CD4-positive, alpha-beta memory T cell (primary cell): Measurements from ENCODE around the gene FHIT. TPM values are rescaled to one million over a fixed set of nuclear protein-coding genes. Genes with fewer than 3 reads are reported as not detected.

Source experiments
- CTCF ChIA-PET: fragments of 350-600 bp; sonication (Branson Sonifier 250); formaldehyde crosslinking; loops from one replicate; lab custom pipeline; 2021; ENCODE audit warnings: inconsistent platforms; ENCODE audit not compliant: partially characterized antibody; lab: Charles Lee
- POLR2A ChIA-PET: fragments of 350-600 bp; sonication (Branson Sonifier 250); formaldehyde crosslinking; loops from one replicate; lab custom pipeline; 2021; ENCODE audit not compliant: partially characterized antibody; lab: Charles Lee
- DNase-seq, 5 donors: peaks; one replicate each; pipeline versions ENCODE4 v3.0.0 to v3.0.0-alpha.2; 2020 to 2022; ENCODE audit warnings: mixed read lengths in 1 of 5
- H3K27ac ChIP-seq: one replicate; pipeline ENCODE4 v1.7.0; 2013; ENCODE audit warnings: low read depth, low read length
- H3K27me3 ChIP-seq: 2 replicates; pipeline ENCODE4 v1.7.0; 2013; ENCODE audit warnings: mild to moderate bottlenecking, low read length, moderate library complexity; ENCODE audit not compliant: insufficient read depth
- H3K36me3 ChIP-seq: 2 replicates; pipeline ENCODE4 v1.7.0; 2013; ENCODE audit warnings: mild to moderate bottlenecking, low read length, moderate library complexity; ENCODE audit not compliant: insufficient read depth
- H3K4me1 ChIP-seq: 2 replicates; pipeline ENCODE4 v1.7.0; 2013; ENCODE audit warnings: mild to moderate bottlenecking, low read length, moderate library complexity; ENCODE audit not compliant: insufficient read depth
- H3K4me3 ChIP-seq, 2 donors: one replicate each; pipeline ENCODE4 v1.7.0; 2013; ENCODE audit warnings: low read length in 2 of 2, mild to moderate bottlenecking in 1 of 2
- H3K9me3 ChIP-seq, 2 donors: one replicate each; pipeline ENCODE4 v1.7.0; 2013; ENCODE audit warnings: low read length in 2 of 2, control low read depth in 1 of 2; ENCODE audit not compliant: control insufficient read depth in 1 of 2
- H3K27ac Mint-ChIP-seq, 7 donors: one replicate each; pipeline ENCODE4 v1.8.0; 2020 to 2021; ENCODE audit warnings: mixed read lengths in 7 of 7, mild to moderate bottlenecking in 6 of 7, inconsistent platforms in 3 of 7, moderate library complexity in 3 of 7
- H3K27me3 Mint-ChIP-seq, 2 donors: one replicate each; pipeline ENCODE4 v1.8.0; 2020 to 2021; ENCODE audit warnings: mixed read lengths in 2 of 2
- H3K36me3 Mint-ChIP-seq, 2 donors: one replicate each; pipeline ENCODE4 v1.8.0; 2020 to 2021; ENCODE audit warnings: mixed read lengths in 2 of 2, inconsistent platforms in 1 of 2, mild to moderate bottlenecking in 1 of 2
- H3K4me1 Mint-ChIP-seq, 4 donors: one replicate each; pipeline ENCODE4 v1.8.0; 2020 to 2021; ENCODE audit warnings: mixed read lengths in 4 of 4, mild to moderate bottlenecking in 1 of 4
- H3K4me3 Mint-ChIP-seq, 8 donors: one replicate each; pipeline ENCODE4 v1.8.0; 2020 to 2021; ENCODE audit warnings: mixed read lengths in 8 of 8, mild to moderate bottlenecking in 7 of 8, moderate library complexity in 6 of 8, inconsistent platforms in 3 of 8
- H3K9me3 Mint-ChIP-seq, 8 donors: one replicate each; pipeline ENCODE4 v1.8.0; 2020 to 2021; ENCODE audit warnings: mixed read lengths in 8 of 8, mild to moderate bottlenecking in 5 of 8, inconsistent platforms in 3 of 8, moderate library complexity in 1 of 8
- intact Hi-C: fragments of 100-400 bp; cut with micrococcal nuclease; formaldehyde crosslinking; loops from one replicate; pipeline ENCODE4 v1.15.1; 2023
- polyA plus RNA-seq, 2 donors: library from polyadenylated mRNA; unstranded; fragments of 300-500 nt; fragmentation: Illumina TruSeq; gene quantifications; one replicate each; pipeline ENCODE4 v1.2.3, GENCODE V29; 2021
- total RNA-seq, 2 experiments: library from RNA; stranded (reverse); gene quantifications; one replicate each; pipeline ENCODE4 v1.2.3, GENCODE V29; 2021

FHIT gene
- total and polyA plus RNA-seq, 4 experiments from 2014 or later = 8.5 to 58.7 (median 33.2) TPM

DNA sequence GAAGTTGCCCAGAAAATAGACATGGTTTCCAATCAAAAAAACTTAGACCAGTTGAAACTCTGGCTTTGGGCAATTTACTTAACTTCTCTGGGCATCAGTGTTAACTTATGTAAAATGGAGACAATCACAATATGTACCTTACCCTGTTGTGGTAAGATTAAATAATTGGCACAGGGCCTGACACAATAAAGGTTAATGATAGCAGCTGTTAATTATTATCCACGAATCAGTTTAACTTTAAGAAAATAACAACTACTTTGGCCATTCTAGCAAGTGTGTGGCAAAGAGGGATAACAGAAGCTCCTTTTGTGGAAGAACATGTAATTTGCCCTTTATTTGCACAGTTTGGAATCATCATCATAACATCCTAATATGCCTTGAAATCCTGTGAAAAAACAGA lies 787.6 kb downstream of the FHIT start:
- Histone ChIP-seq H3K9me3 (no peaks in the 10 kb centered on the region), H3K36me3 (no peaks in the 10 kb centered on the region), H3K27me3 (no peaks in the 10 kb centered on the region), H3K27ac (no peak overlapping the region), H3K4me1 (no peaks in the 10 kb centered on the region), H3K4me3 (no peak overlapping the region)
- Mint-ChIP-seq H3K9me3 (peaks cover 6 to 19% (median 11%) of the 10 kb centered on the region in 8 donors), H3K36me3 (no peaks in the 10 kb centered on the region), H3K27me3 (peaks cover 0 to 5% of the 10 kb centered on the region in 2 donors), H3K27ac (no peak overlapping the region), H3K4me3 (no peak overlapping the region), H3K4me1 (no peaks in the 10 kb centered on the region)
- intact Hi-C loops = no loop called here
- no peak for DNase-seq
- ChIA-PET POLR2A (no interaction called here), CTCF (no interaction called here)

DNA sequence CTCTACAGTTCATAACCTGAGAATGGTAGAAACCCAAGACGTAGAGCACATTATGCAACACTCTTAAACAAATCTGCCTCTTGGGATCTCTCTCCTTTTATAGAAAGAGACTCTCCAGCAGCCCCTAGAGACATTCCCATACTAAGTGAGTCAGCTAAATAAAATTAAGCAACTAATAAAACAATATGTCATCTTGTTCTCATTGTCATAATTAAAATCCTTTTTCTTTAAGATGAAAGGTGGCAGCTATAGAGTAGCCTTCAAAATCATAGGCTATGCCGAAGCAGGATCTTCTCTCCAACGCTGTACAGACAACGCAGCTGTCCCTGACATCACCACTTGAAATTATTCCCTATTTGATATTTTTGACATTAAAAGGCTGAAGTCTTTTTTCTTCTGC lies 790.0 kb downstream of the FHIT start:
- Histone ChIP-seq H3K9me3 (no peaks in the 10 kb centered on the region), H3K27me3 (no peaks in the 10 kb centered on the region), H3K4me1 (no peaks in the 10 kb centered on the region), H3K4me3 (no peak overlapping the region), H3K36me3 (no peaks in the 10 kb centered on the region), H3K27ac (no peak overlapping the region)
- Mint-ChIP-seq H3K9me3 (peaks cover 0 to 9% (median 5%) of the 10 kb centered on the region in 8 donors), H3K27me3 (peaks cover 0 to 3% of the 10 kb centered on the region in 2 donors), H3K36me3 (no peaks in the 10 kb centered on the region), H3K27ac (no peak overlapping the region), H3K4me1 (no peaks in the 10 kb centered on the region), H3K4me3 (no peak overlapping the region)
- intact Hi-C loops = no loop called here
- DNase-seq = no peak
- ChIA-PET CTCF (no interaction called here), POLR2A (no interaction called here)

DNA sequence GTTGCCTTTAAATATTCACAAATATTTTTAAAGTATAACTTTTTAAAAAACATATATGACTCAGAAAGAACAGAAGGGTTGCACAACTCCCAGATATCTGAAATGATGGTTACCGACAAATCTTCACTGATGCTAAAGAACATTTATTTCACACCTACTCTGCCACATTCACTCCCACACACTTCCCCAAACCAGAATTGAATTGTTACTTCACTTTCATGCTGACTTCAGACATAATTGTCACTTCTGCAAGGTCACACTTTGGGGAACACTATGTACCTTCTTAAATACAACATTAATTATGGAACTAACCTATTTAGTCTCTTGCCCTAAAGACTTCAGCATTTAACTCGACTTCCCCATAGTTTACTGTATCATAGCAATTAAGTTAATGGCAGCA lies 795.1 kb downstream of the FHIT start:
- H3K27ac ChIP-seq = no peak overlapping the region
- Mint-ChIP-seq H3K9me3 (peaks cover 0 to 5% (median under 1%) of the 10 kb centered on the region in 8 donors), H3K27me3 (no peaks in the 10 kb centered on the region), H3K4me1 (peaks cover 0 to 1% (median 0%) of the 10 kb centered on the region in 4 donors), H3K27ac (no peak overlapping the region), H3K36me3 (no peaks in the 10 kb centered on the region), H3K4me3 (no peak overlapping the region)
- intact Hi-C loops = no loop called here
- no peak overlapping the region for H3K4me3 ChIP-seq
- H3K36me3 ChIP-seq = no peaks in the 10 kb centered on the region
- no peaks in the 10 kb centered on the region for H3K9me3 ChIP-seq
- ChIA-PET POLR2A (no interaction called here), CTCF (no interaction called here)
- DNase-seq = no peak
- H3K27me3 ChIP-seq = no peaks in the 10 kb centered on the region
- no peaks in the 10 kb centered on the region for H3K4me1 ChIP-seq

DNA sequence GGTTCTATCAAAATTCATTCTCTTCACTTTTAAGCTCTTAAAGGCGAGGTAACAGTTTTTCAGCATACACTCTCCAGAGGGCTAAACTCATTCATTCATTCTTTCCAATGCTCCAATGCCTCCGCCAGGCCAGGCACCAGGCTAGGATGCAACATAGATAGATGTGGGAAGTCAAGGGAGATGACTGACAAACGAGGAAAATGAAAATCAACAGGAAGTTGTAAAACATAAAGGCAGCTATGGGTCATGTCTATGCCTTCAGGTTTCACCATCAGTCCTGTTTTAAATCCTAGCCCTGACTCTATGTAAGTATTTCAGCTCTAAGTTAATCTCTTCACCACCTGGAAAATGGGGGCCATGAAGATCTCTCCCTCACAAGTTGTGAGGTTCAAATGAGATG lies 797.9 kb downstream of the FHIT start:
- H3K27me3 Mint-ChIP-seq = no peaks in the 10 kb centered on the region
- H3K4me3 Mint-ChIP-seq = no peak overlapping the region
- no peaks in the 10 kb centered on the region for H3K36me3 Mint-ChIP-seq
- no peak overlapping the region for H3K27ac ChIP-seq
- H3K27me3 ChIP-seq = no peaks in the 10 kb centered on the region
- ChIA-PET POLR2A (no interaction called here), CTCF (no interaction called here)
- DNase-seq = no peak
- no peaks in the 10 kb centered on the region for H3K4me1 ChIP-seq
- intact Hi-C loops = no loop called here
- no peak overlapping the region for H3K4me3 ChIP-seq
- H3K4me1 Mint-ChIP-seq = peaks cover 0 to 1% (median 0%) of the 10 kb centered on the region in 4 donors
- H3K9me3 ChIP-seq = no peaks in the 10 kb centered on the region
- no peaks in the 10 kb centered on the region for H3K36me3 ChIP-seq
- no peak overlapping the region for H3K27ac Mint-ChIP-seq
- peaks cover 0 to 5% (median under 1%) of the 10 kb centered on the region in 8 donors for H3K9me3 Mint-ChIP-seq

DNA sequence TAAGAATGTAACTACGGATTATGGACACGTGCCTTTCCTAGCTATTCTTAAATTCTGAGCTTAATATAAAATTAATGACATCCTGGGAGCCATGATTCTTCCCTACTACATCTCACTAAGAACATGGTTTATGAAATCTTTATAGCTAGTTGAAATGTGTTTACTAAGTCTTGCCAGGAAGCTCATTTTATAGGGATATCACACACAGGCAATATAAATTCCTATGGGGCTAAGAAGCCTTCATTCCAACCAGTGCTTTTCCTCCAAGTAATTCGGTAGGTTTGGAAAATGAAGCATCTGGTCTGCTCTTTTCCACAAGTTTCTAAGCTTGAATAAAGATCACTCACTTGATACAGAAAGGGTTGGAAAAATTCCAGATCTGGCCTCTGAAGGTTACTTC lies 802.6 kb downstream of the FHIT start:
- Histone ChIP-seq H3K9me3 (no peaks in the 10 kb centered on the region), H3K4me1 (no peaks in the 10 kb centered on the region), H3K4me3 (no peak overlapping the region), H3K27ac (no peak overlapping the region), H3K27me3 (no peaks in the 10 kb centered on the region), H3K36me3 (no peaks in the 10 kb centered on the region)
- Mint-ChIP-seq H3K27ac (no peak overlapping the region), H3K36me3 (no peaks in the 10 kb centered on the region), H3K4me3 (no peak overlapping the region), H3K9me3 (peaks cover 0 to 9% (median 3%) of the 10 kb centered on the region in 8 donors), H3K4me1 (peaks cover 0 to 5% (median under 1%) of the 10 kb centered on the region in 4 donors), H3K27me3 (no peaks in the 10 kb centered on the region)
- intact Hi-C loops = no loop called here
- ChIA-PET CTCF (interaction anchor here (2.3 kb wide), 1 partner anchor 11 kb away, joined by 6 read pairs; no protein-coding TSS in a partner anchor), POLR2A (no interaction called here)
- DNase-seq = no peak

DNA sequence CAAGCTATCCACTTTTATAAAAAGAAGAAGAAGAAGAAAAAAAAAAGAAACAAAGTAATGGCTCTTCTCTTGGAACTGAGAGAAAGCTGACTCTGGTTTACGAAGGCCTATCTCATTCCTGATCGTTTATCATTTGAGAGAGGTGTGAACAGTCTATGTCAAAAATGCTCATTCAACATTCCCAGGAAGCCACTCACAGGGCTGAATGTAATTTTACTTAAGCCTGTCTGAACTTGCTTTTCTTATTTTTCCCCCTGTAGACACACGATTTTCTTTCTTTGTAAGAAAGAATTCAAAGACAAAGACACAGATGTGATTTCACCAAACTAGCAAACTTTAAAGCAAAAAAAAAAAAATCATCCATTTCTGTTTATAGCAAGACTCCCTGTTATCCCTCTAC lies 805.8 kb downstream of the FHIT start:
- H3K4me1 Mint-ChIP-seq = peaks cover 0 to 7% (median under 1%) of the 10 kb centered on the region in 4 donors
- no peaks in the 10 kb centered on the region for H3K4me1 ChIP-seq
- H3K27ac Mint-ChIP-seq = no peak overlapping the region
- no peak for DNase-seq
- H3K27me3 Mint-ChIP-seq = no peaks in the 10 kb centered on the region
- intact Hi-C loops = no loop called here
- no peaks in the 10 kb centered on the region for H3K36me3 ChIP-seq
- H3K27ac ChIP-seq = no peak overlapping the region
- CTCF ChIA-PET = no interaction called here
- H3K9me3 Mint-ChIP-seq = peaks cover 0 to 13% (median 4%) of the 10 kb centered on the region in 8 donors
- POLR2A ChIA-PET = no interaction called here
- H3K36me3 Mint-ChIP-seq = no peaks in the 10 kb centered on the region
- H3K27me3 ChIP-seq = no peaks in the 10 kb centered on the region
- no peak overlapping the region for H3K4me3 ChIP-seq
- H3K9me3 ChIP-seq = no peaks in the 10 kb centered on the region
- no peak overlapping the region for H3K4me3 Mint-ChIP-seq

DNA sequence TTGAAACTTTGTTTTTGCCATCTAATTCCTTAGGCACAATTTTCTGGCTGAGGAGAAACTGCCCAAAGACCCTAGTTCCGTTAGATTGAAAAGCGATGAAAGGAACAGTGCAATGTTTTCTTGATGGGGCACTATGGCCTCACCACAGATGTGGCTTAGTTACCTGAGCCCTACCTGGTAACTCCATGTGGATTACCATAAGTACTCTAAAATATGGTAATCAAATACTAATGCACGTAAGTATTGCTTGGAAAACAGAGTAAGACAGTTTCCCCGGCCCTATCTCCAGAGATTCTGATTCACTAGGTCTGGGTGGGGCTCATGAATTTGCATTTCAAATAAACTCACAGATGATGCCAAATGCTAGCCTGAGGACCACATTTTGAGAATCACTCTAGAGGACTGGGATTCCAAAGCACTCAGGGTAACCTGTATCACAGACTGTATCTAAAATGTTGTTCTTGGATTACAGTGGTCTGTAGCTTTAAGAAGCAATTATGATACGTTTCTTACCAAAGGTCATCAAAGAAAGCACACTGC lies 806.3 kb downstream of the FHIT start:
- no peak overlapping the region for H3K27ac ChIP-seq
- H3K4me1 Mint-ChIP-seq = peaks cover 0 to 7% (median under 1%) of the 10 kb centered on the region in 4 donors
- CTCF ChIA-PET = no interaction called here
- no peak for DNase-seq
- no peaks in the 10 kb centered on the region for H3K9me3 ChIP-seq
- no peak overlapping the region for H3K27ac Mint-ChIP-seq
- intact Hi-C loops = no loop called here
- no peaks in the 10 kb centered on the region for H3K27me3 ChIP-seq
- no peaks in the 10 kb centered on the region for H3K4me1 ChIP-seq
- no peaks in the 10 kb centered on the region for H3K27me3 Mint-ChIP-seq
- H3K9me3 Mint-ChIP-seq = peaks cover 0 to 13% (median 4%) of the 10 kb centered on the region in 8 donors
- H3K36me3 ChIP-seq = no peaks in the 10 kb centered on the region
- no peak overlapping the region for H3K4me3 ChIP-seq
- H3K36me3 Mint-ChIP-seq = no peaks in the 10 kb centered on the region
- no peak overlapping the region for H3K4me3 Mint-ChIP-seq
- POLR2A ChIA-PET = no interaction called here
